Prostate gland (tissue), 2 donors: Measurements from ENCODE around the gene STX16. TPM values are rescaled to one million over a fixed set of nuclear protein-coding genes. Genes with fewer than 3 reads are reported as not detected.

Experiments
- DNase-seq: peaks from one replicate; pipeline ENCODE4 v3.0.0-alpha.2; 2019; ENCODE audit warnings: low spot score
- H3K27ac ChIP-seq, 2 donors: fragments of 200-600 bp; sonication (generic); 2 replicates each; pipeline ENCODE4 v1.5.1; 2017 to 2019
- H3K27me3 ChIP-seq: fragments of 200-600 bp; sonication (generic); replicated peaks from 2 replicates; pipeline ENCODE4 v1.5.1; 2019; ENCODE audit not compliant: insufficient read depth
- H3K36me3 ChIP-seq, 2 donors: fragments of 200-600 bp; sonication (generic); 1 replicate in 1 of 2; 2 replicates in 1 of 2; pipeline versions ENCODE4 v1.5.1 to v1.8.1; 2017 to 2019
- H3K4me1 ChIP-seq: fragments of 200-600 bp; sonication (generic); replicated peaks from 2 replicates; pipeline ENCODE4 v1.5.1; 2019
- H3K4me3 ChIP-seq, 2 donors: fragments of 200-600 bp; sonication (generic); 2 replicates each; pipeline ENCODE4 v1.5.1; 2017 to 2019
- H3K9me3 ChIP-seq: fragments of 200-600 bp; sonication (generic); 2 replicates; pipeline ENCODE4 v1.5.1; 2017
- POLR2A ChIP-seq: fragments of 450-650 bp; IDR thresholded peaks from one replicate; pipeline ENCODE4 v1.6.1; 2016; ENCODE audit warnings: antibody characterized with exemption, mild to moderate bottlenecking
- POLR2AphosphoS5 ChIP-seq: sonication (generic); formaldehyde crosslinking; IDR thresholded peaks from one replicate; pipeline ENCODE4 v1.6.1; 2017; ENCODE audit warnings: antibody characterized with exemption
- WGBS: methylation state at CpG from one replicate; pipeline ENCODE4 v1.1.5; 2018; 5-methylcytosine and 5-hydroxymethylcytosine counted together
- intact Hi-C: fragments of 100-400 bp; cut with DNase I; formaldehyde crosslinking; loops from one replicate; pipeline ENCODE4 v1.14.2; 2022
- total RNA-seq, 2 donors: library from RNA; depleted of rRNA; stranded (reverse); fragments of >200 nt; gene quantifications; one replicate each; pipeline ENCODE4 v1.1.0, GENCODE V29; 2016
- TF ChIP-seq, protein P1 (sequence below), 4 experiments: fragments of 200-600 bp in 2 of 4; fragments of 450-650 bp in 2 of 4; sonication (generic) in 2 of 4; IDR thresholded peaks; 1 replicate in 3 of 4; 2 replicates in 1 of 4; pipeline ENCODE4 v1.5.1; 2016 to 2019; ENCODE audit warnings: antibody characterized with exemption in 4 of 4, mild to moderate bottlenecking in 2 of 4, moderate library complexity in 2 of 4

Gene STX16
- total RNA-seq, 2 donors from 2014 or later = 34.3 to 115 TPM

DNA sequence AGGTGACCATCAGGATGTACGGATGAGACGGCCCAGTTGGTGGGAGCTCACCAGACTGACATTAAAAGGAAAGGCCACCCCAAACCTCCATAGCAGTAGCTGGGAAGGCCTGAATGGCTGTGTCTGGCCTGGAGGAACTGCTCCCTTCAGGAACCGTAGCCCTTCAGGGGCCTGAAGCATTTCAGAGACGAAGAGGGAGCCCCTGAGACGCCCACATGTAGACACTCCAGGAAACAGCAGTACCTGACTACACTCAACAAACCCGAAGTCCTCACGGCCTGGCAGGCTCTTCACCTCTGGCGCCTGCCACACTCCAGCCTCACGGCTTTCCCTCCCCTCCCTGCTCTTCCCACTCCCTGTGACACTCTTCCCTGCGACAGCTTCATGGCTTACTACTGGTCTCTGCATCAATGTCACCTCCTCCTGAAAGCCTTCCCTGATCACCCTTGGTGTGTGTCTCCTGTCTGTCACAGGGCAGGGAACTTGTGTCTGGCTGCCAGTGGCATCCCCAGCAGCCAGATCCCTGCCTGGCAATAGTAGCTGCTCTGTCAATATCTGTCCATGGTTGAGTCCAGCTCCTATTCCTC is 14.6 kb upstream of the STX16 start:
- no peak overlapping the region for H3K27ac ChIP-seq
- H3K4me3 ChIP-seq = no peak overlapping the region
- no peaks in the 10 kb centered on the region for H3K9me3 ChIP-seq
- H3K4me1 ChIP-seq = no peaks in the 10 kb centered on the region
- no peak for DNase-seq
- intact Hi-C loops = no loop called here
- no peaks in the 10 kb centered on the region for H3K36me3 ChIP-seq
- H3K27me3 ChIP-seq = no peaks in the 10 kb centered on the region
- WGBS = 91% methylated on average over 10 of the region's 10 CpGs
- TF ChIP-seq, protein P1, sequence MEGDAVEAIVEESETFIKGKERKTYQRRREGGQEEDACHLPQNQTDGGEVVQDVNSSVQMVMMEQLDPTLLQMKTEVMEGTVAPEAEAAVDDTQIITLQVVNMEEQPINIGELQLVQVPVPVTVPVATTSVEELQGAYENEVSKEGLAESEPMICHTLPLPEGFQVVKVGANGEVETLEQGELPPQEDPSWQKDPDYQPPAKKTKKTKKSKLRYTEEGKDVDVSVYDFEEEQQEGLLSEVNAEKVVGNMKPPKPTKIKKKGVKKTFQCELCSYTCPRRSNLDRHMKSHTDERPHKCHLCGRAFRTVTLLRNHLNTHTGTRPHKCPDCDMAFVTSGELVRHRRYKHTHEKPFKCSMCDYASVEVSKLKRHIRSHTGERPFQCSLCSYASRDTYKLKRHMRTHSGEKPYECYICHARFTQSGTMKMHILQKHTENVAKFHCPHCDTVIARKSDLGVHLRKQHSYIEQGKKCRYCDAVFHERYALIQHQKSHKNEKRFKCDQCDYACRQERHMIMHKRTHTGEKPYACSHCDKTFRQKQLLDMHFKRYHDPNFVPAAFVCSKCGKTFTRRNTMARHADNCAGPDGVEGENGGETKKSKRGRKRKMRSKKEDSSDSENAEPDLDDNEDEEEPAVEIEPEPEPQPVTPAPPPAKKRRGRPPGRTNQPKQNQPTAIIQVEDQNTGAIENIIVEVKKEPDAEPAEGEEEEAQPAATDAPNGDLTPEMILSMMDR (IDR thresholded peaks at IDR 0.05) = no peak

DNA sequence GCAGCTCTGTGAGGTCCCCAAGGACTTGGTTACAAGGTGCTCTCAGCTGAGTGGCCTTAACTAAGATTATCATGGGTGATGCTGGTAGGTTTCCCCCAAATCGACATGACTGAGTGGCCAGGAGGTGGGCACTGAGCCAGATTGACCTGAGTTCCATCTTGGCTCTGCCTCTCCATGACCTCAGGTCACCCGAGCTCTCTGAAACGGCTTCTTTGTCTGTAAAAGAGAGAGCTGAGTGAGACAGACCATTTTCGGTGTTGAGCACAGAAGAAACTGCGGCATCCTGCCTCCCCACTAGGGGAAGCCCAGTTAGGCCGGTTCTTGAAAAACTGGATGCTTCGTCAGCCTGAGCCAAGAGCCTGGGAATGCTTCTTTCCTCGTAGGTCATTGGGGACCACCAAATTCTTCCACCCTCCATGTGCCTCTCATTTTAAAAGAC is 14.1 kb upstream of the STX16 start:
- DNase-seq = no peak
- no peaks in the 10 kb centered on the region for H3K27me3 ChIP-seq
- intact Hi-C loops = no loop called here
- no peaks in the 10 kb centered on the region for H3K4me1 ChIP-seq
- 52% methylated on average over 8 of the region's 8 CpGs for WGBS
- H3K9me3 ChIP-seq = no peaks in the 10 kb centered on the region
- H3K27ac ChIP-seq = no peak overlapping the region
- no peaks in the 10 kb centered on the region for H3K36me3 ChIP-seq
- TF ChIP-seq POLR2AphosphoS5 (no peak), POLR2A (no peak)
- TF ChIP-seq, protein P1 (IDR thresholded peaks at IDR 0.05) = no peak
- H3K4me3 ChIP-seq = no peak overlapping the region

DNA sequence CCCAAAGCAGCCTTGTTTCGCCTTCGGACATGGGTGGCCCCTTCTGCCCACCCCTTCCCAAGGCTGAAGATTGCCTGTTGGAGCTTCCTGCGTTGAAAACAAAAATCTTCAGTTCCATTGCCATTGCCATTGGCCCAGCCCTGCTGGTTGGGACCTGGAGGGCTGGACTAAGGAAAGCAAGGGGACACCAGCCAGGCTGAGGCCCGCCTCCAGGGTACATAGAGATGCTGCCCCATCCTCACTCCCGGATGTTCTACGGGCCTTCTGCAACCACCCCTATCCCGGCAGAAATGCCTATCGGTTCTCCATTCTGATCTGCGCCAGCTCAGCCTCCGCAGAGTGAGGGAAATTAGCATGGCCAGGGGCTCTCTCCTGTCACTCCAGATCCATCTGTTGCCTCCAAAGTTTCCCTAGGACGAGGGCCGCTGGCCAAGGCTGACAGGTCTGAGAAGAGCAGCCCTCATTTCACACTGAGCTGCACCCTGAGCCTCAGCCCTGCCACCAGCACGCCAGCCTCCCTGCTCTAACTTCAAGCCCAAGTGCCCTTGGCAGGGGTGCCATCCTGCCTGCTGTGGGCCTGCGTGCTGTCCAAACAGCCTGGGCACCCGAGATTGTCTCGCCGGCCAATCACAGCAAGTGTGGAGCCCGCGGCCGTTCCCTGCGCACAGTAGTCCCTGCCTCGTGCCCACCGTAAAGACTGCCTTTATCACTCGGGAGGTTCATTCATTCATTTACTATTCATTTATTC is 13.4 kb upstream of the STX16 start:
- Histone ChIP-seq H3K4me1 (no peaks in the 10 kb centered on the region), H3K27me3 (no peaks in the 10 kb centered on the region), H3K27ac (no peak overlapping the region), H3K36me3 (no peaks in the 10 kb centered on the region), H3K4me3 (no peak overlapping the region), H3K9me3 (no peaks in the 10 kb centered on the region)
- WGBS = 87% methylated on average over 24 of the region's 24 CpGs
- intact Hi-C loops = no loop called here
- TF ChIP-seq, protein P1 (IDR thresholded peaks at IDR 0.05) = no peak
- no peak for TF ChIP-seq POLR2A
- no peak for TF ChIP-seq POLR2AphosphoS5
- DNase-seq = no peak

DNA sequence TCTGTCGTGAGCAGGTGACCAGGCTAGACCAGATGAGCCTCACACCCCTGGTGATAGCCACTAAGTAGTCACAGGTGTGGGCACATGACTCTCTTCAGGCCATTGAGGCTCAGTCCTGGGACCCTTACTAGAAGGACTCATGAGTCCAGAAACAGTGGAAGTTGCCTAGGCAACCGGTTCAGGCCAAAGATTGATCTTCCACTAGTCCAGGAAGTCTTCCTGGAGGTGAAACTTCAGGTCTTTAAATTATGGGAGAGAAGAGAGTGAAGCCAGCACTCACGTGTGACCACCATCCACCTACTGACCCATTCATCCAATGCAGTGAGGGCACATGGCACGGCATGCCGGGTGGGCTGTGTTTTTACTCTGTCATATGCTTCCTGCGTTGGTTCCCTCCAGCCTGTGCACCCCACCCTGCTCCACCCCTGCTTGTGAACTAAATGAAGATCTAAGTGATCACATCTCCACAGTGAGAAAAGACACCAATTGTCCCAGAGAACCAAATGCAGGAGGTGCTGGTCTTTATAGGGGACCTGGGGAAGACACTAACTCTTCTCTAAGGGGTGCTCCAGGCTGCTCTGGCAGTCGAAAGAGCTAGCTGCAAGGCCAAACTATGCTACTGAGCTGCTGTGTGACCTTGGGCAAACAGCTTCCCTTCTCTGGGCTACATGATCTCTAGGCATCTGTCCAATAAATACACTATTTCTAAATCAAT is 12.5 kb upstream of the STX16 start:
- Histone ChIP-seq H3K27me3 (no peaks in the 10 kb centered on the region), H3K36me3 (no peaks in the 10 kb centered on the region), H3K4me1 (no peaks in the 10 kb centered on the region), H3K4me3 (no peak overlapping the region), H3K27ac (no peak overlapping the region), H3K9me3 (no peaks in the 10 kb centered on the region)
- TF ChIP-seq, protein P1 (IDR thresholded peaks at IDR 0.05) = no peak
- TF ChIP-seq POLR2A (no peak), POLR2AphosphoS5 (no peak)
- DNase-seq = no peak
- 93% methylated on average over 7 of the region's 7 CpGs for WGBS
- intact Hi-C loops = no loop called here
